GM19193 (cell line): ENCODE results near the gene AP5S1.

ENCODE experiments used
- POLR2A ChIP-seq: IDR thresholded peaks from 4 replicates; pipeline ENCODE4 v1.6.1; 2011; ENCODE audit not compliant: insufficient read depth, insufficient read length; ENCODE audit errors: extremely low read depth

AP5S1 gene

GRCh38 chr20:3800256-3800877 is 20.0 kb upstream of the AP5S1 start:
- no peak for TF ChIP-seq POLR2A

DNA sequence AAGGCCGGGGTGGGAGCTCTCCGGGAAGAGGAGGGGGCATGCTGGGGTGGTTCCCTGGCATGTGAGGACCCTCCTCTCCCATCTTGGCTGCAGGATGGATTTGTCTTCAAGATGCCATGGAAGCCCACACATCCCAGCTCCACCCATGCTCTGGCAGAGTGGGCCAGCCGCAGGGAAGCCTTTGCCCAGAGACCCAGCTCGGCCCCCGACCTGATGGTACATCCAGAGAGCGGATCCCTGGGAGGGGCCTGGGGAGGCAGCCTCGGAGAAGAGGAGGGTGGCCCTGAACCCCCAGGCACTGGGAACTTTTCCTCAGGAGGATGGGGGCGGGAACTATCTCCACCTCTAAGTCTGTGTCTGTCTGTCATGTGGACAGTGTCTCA is 19.5 kb upstream of the AP5S1 start:
- TF ChIP-seq POLR2A: no peak

DNA sequence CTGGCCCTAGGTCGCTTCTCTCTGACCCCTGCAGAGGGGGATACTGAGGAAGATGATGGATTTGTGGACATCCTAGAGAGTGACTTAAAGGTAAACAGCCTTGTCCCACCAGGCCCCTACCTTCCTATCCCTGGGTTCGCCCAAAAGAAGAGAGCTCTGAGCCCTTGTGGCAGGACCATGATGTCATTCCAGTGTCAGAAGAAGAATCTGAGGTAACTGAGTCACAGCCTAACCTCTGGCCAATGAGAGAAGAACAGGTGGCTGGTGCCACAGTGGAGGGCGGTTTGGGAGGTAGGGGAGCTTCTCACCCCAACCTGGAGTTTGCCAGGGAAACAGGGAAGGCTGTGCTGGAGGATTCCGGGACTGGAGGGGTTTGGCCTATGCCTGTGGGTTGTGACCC is 19.0 kb upstream of the AP5S1 start:
- no peak for TF ChIP-seq POLR2A

- no peak for TF ChIP-seq POLR2A
These were observed 18.5 kb upstream of the AP5S1 start for GRCh38 chr20:3801846-3802245.

GRCh38 chr20:3802524-3803239 is 17.7 kb upstream of the AP5S1 start:
- TF ChIP-seq POLR2A: no peak

GRCh38 chr20:3803289-3803688 is 17.1 kb upstream of the AP5S1 start:
- no peak for TF ChIP-seq POLR2A

- no peak for TF ChIP-seq POLR2A
These were observed 16.5 kb upstream of the AP5S1 start for GRCh38 chr20:3803854-3804253.

GRCh38 chr20:3804254-3804751 is 16.0 kb upstream of the AP5S1 start:
- TF ChIP-seq POLR2A: no peak

DNA sequence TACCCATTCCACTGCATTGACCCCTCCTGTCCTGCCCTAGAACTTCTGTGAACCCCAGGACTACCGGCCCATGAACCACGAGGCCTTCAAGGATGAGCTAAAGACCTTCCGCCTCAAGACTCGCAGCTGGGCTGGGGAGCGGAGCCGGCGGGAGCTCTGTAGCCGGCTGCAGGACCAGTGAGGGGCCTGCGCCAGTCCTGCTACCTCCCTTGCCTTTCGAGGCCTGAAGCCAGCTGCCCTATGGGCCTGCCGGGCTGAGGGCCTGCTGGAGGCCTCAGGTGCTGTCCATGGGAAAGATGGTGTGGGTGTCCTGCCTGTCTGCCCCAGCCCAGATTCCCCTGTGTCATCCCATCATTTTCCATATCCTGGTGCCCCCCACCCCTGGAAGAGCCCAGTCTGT is 15.6 kb upstream of the AP5S1 start:
- no peak for TF ChIP-seq POLR2A

DNA sequence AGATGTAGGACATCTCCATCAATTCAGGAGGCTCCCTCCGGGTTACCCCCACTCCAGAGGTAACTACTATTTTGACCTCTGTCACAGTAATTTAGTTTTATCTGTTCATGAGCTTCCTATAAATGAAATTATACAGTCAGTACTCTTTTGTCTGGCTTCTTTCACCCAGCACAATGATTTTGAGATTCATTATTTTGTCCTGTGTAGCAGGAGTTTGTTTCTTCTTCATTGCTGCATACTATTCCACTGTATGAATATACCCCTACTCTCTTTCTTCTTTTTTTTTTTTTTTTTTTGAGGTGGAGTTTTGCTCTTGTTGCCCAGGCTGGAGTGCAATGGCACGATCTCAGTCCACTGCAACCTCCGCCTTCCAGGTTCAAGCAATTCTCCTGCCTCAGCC is 11.8 kb upstream of the AP5S1 start:
- TF ChIP-seq POLR2A: no peak

DNA sequence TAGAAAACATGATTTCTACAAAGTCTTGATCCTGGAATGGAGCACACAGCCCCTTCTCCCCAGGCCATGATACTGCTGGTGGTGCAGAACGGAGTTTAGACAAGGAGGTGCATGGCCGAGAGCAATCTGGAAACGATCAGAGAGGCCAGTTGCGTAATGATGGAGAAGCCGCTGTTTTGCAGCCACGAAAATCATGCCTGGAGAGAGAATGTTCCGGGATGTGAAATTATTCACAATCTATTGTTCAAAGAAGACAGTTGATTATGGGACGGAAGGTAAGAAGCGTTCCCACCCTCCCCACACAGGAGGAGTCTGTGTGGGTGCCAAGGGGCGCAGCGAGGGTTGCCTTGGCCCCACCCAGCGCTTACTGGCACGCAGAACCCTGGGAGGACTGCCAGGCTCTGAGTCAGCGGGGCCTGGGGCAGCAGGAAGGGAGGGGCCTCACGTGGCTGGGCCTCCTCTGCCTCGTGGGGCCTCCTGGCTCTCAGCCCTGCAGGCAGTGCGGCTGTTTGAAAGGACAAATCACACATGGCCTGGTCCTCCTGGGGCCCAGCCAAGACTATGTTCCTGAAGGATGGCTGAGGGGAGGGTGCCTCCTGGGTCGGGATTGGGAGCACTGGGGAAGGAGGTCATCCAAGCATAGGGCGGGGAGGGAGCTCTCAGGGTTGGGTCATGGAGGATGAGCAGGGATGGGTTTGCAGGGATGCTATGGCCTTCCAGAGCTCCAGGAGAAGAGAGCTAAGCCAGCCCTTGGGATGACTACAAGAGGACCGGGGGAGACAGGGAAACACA is 8.7 kb upstream of the AP5S1 start:
- TF ChIP-seq POLR2A: no peak

- TF ChIP-seq POLR2A: no peak
These were observed 8.1 kb upstream of the AP5S1 start for GRCh38 chr20:3812259-3812681.

DNA sequence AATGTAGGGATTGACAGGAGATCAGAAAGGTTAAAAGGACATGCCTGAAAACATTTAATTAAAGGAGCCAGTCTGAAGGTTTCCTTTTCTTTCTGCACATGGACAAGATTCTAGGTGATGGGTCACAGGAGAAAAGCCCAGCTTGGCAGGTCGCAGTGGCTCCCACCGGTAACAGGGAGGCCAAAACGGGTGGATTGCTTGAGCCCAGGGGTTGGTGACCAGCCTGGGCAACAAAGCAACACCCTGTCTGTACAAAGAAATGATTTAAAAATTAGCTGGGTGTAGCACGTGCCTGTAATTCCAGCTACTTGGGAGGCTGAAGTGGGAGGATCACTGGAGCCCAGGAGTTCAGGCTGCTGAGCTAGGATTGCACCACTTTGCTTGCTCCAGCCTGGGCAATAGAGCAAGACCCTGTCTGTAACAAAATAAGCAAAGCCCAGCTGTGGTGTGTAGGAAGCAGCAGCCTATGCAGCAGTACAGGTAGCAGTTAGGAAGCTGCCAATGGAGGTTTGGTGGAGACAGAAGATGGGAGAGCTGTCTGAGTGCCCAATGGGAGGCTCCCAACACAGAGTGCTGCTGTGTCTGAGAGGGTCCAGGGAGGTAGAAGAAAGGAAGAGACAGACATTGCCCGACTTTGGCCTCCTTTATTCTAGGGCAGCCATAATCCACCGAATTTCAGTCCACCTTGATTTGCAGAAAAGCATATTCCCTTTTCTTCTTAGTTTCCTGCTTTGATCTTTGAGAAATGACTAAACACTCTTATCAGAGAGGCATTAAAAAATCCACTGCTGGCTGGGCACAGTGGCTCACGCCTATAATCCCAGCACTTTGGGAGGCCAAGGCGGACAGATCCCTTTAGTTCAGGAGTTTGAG is 7.1 kb upstream of the AP5S1 start:
- TF ChIP-seq POLR2A: no peak

DNA sequence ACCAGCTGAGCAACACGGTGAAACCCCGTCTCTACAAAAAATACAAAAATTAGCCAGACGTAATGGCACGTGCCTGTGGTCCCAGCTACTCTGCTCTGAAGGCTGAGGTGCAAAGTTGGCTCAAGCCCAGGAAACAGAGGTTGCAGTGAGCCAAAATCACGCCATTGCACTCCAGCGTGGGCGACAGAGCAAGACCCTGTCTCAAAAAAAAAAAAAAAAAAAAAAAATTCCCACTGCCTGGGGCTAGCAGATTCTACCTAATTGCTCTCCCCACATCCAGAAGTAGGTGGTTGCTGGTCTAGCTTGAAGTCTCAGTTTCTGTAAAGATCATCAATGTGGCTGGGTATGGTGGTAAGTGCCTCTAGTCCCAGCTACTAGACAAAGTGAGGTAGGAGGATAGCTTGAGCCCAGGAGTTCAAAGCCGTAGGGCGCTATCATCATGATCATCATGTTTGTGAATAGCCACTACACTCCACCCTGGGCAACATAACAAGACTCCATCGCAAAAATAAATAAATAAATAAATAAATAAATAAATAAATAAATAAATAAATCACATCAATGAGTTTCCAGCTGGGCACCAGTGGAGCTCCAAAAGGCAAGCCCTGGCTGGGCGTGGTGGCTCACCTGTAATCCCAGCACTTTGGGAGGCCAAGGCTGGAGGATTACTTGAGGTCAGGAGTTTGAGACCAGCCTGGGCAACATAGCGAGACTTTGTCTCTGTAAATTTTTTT is 6.3 kb upstream of the AP5S1 start:
- TF ChIP-seq POLR2A: no peak
